Right atrium auricular region (tissue), 2 donors: ENCODE results near the gene FOXP4. TPM values are rescaled to one million over a fixed set of nuclear protein-coding genes. Genes with fewer than 3 reads are reported as not detected.

Experiments
- DNase-seq: peaks from one replicate; pipeline ENCODE4 v3.0.0-alpha.2; 2019; ENCODE audit warnings: low spot score
- H3K27ac ChIP-seq, 2 donors: fragments of 200-600 bp; sonication (generic); 1 replicate in 1 of 2; 2 replicates in 1 of 2; pipeline ENCODE4 v1.5.1; 2016 to 2019
- H3K27me3 ChIP-seq, 2 donors: fragments of 200-600 bp; sonication (generic); one replicate each; pipeline versions ENCODE4 v1.5.1 to v1.6.0; 2017 to 2019
- H3K36me3 ChIP-seq: fragments of 200-600 bp; sonication (generic); one replicate; pipeline ENCODE4 v1.5.1; 2016
- H3K4me1 ChIP-seq, 2 donors: fragments of 200-600 bp; sonication (generic); one replicate each; pipeline versions ENCODE4 v1.5.1 to v1.6.0; 2017 to 2019
- H3K4me3 ChIP-seq, 2 donors: fragments of 200-600 bp; sonication (generic); 1 replicate in 1 of 2; 2 replicates in 1 of 2; pipeline ENCODE4 v1.5.1; 2017 to 2019; ENCODE audit warnings: mild to moderate bottlenecking in 1 of 2, moderate library complexity in 1 of 2
- H3K9me3 ChIP-seq, 2 donors: fragments of 200-600 bp; sonication (generic); one replicate each; pipeline ENCODE4 v1.5.1; 2019
- total RNA-seq, 2 donors: library from RNA; depleted of rRNA; stranded (reverse); fragments of >200 nt; gene quantifications; one replicate each; pipeline ENCODE4 v1.1.0, GENCODE V29; 2016
- TF ChIP-seq, protein P1 (sequence below), 2 donors: fragments of 200-600 bp; sonication (generic); IDR thresholded peaks; one replicate each; pipeline ENCODE4 v1.5.1; 2019; ENCODE audit warnings: antibody characterized with exemption in 2 of 2

FOXP4 gene
- total RNA-seq, 2 donors from 2014 or later, result 9.3 to 20.2 TPM

DNA sequence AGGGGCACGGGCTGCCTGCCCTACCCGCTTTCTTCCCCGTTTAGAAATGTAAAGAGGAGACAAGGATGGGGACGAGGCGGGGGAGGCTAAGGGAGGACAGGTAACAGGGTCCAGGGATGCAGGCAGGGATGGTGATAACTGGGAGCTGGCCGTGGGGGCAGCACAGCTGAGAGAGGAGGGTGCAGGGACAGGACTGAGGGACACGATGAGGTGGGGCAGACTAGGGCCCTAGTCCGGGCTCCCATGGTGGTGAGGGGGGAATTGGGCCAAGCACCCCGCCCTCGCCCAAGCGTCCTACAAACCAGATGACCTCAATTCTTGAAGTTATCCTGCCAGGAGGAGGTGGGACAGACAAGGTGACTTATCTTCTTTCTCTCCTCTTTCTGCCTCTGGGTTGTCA, 47.7 kb downstream of the FOXP4 start:
- peaks cover 38% of the 10 kb centered on the region for H3K36me3 ChIP-seq
- no peak for DNase-seq

DNA sequence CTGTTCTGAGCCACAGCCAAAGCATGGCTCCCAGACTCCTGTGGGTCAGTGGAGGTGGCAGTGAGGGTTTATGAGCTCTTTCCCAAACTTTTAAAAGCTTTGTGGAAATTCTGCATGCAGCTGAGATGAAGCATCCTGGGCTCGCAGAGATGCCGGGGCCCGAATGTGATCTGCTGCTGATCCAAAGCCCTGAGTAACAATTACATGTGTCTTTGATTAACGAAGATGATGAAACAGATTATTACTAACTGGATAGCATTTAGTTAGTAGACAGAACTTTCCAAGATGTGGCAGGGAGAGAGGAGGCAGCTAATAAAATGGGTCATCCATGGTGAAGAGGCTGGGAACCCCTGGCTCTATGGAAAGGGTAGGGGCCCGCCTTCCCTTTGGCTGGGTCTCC, 48.1 kb downstream of the FOXP4 start:
- Histone ChIP-seq H3K4me1 (no peaks in the 10 kb centered on the region), H3K27me3 (no peaks in the 10 kb centered on the region), H3K36me3 (peaks cover 43% of the 10 kb centered on the region), H3K9me3 (no peaks in the 10 kb centered on the region), H3K27ac (no peak overlapping the region), H3K4me3 (no peak overlapping the region)
- no peak for DNase-seq
- TF ChIP-seq, protein P1, sequence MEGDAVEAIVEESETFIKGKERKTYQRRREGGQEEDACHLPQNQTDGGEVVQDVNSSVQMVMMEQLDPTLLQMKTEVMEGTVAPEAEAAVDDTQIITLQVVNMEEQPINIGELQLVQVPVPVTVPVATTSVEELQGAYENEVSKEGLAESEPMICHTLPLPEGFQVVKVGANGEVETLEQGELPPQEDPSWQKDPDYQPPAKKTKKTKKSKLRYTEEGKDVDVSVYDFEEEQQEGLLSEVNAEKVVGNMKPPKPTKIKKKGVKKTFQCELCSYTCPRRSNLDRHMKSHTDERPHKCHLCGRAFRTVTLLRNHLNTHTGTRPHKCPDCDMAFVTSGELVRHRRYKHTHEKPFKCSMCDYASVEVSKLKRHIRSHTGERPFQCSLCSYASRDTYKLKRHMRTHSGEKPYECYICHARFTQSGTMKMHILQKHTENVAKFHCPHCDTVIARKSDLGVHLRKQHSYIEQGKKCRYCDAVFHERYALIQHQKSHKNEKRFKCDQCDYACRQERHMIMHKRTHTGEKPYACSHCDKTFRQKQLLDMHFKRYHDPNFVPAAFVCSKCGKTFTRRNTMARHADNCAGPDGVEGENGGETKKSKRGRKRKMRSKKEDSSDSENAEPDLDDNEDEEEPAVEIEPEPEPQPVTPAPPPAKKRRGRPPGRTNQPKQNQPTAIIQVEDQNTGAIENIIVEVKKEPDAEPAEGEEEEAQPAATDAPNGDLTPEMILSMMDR (IDR thresholded peaks at IDR 0.05), result no peak

More for the DNA sequence above, 47.7 kb downstream of the FOXP4 start:
- no peaks in the 10 kb centered on the region for H3K27me3 ChIP-seq
- H3K4me1 ChIP-seq, result no peaks in the 10 kb centered on the region
- TF ChIP-seq, protein P1 (IDR thresholded peaks at IDR 0.05), result no peak
- no peaks in the 10 kb centered on the region for H3K9me3 ChIP-seq
- H3K27ac ChIP-seq, result no peak overlapping the region
- H3K4me3 ChIP-seq, result no peak overlapping the region

DNA sequence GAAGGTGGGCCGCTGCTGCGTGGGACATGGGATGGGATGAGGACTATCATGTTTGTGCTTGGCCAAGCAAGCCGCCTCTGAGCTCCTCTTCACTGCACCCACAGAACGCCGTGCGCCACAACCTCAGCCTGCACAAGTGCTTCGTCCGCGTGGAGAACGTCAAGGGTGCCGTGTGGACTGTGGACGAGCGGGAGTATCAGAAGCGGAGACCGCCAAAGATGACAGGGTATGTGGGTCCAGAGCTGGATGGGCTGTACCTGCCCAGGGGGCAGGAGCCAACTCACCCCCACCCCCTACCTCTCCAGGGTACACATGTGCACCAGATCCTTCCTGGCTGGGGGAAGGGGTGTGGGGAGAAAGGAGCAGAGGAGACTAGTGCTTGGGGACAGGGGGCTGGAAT, 48.6 kb downstream of the FOXP4 start:
- H3K27ac ChIP-seq, result no peak overlapping the region
- no peaks in the 10 kb centered on the region for H3K4me1 ChIP-seq
- TF ChIP-seq, protein P1 (IDR thresholded peaks at IDR 0.05), result no peak
- no peaks in the 10 kb centered on the region for H3K9me3 ChIP-seq
- H3K27me3 ChIP-seq, result no peaks in the 10 kb centered on the region
- no peak for DNase-seq
- peaks cover 45% of the 10 kb centered on the region for H3K36me3 ChIP-seq
- no peak overlapping the region for H3K4me3 ChIP-seq

DNA sequence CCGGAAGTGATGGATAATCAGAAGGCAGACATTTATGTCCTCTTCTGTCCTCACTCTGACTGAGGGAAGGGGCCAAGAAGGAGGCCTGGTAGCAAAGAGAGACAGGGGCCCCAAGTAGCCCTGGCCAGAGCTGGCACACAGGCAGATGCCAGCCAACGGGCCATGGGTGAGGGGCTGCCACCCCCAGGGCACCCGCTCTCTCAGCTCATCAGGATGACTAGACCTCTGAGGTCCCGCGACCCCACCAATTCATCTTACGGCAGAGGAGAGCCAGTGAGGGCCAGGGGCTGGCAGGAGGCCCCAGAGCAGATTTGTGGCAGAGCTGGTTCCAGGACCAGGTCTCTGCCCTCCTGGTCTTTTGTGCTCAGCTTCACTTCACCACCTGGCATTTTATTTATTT, 49.0 kb downstream of the FOXP4 start:
- TF ChIP-seq, protein P1 (IDR thresholded peaks at IDR 0.05), result no peak
- Histone ChIP-seq H3K27me3 (no peaks in the 10 kb centered on the region), H3K4me1 (no peaks in the 10 kb centered on the region), H3K36me3 (peaks cover 42% of the 10 kb centered on the region), H3K4me3 (no peak overlapping the region), H3K9me3 (no peaks in the 10 kb centered on the region), H3K27ac (no peak overlapping the region)
- no peak for DNase-seq

DNA sequence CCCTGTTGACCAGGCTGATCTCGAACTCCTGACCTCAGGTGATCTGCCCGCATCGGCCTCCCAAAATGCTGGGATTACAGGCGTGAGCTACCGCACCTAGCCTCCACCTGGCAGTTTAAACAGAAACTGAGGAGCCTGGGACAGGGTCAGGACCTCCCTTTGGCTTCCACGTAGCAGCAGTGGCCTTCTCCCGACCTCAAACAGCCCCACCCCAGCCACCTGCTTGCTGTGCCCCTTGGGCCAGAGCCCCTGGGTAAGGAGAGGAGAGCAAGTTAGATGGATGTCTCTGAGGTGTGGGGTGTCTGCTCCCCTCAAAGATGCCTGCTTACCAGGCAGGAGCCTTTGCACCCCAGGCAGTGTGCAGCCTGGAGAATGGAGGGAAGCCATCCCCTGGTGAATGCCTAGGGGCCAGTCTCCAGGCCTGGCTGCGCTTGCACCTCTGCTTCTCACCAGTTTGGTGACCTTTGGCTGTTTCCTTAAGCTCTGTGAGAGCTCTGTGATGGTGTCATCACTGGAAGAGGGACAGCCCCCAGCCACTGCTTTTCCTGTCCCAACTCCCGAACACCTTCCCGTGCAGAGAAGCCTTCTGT, 50.0 kb downstream of the FOXP4 start:
- DNase-seq, result no peak
- TF ChIP-seq, protein P1 (IDR thresholded peaks at IDR 0.05), result no peak
- Histone ChIP-seq H3K36me3 (peaks cover 34% of the 10 kb centered on the region), H3K4me1 (no peaks in the 10 kb centered on the region), H3K9me3 (no peaks in the 10 kb centered on the region), H3K27ac (no peak overlapping the region), H3K27me3 (no peaks in the 10 kb centered on the region), H3K4me3 (no peak overlapping the region)

DNA sequence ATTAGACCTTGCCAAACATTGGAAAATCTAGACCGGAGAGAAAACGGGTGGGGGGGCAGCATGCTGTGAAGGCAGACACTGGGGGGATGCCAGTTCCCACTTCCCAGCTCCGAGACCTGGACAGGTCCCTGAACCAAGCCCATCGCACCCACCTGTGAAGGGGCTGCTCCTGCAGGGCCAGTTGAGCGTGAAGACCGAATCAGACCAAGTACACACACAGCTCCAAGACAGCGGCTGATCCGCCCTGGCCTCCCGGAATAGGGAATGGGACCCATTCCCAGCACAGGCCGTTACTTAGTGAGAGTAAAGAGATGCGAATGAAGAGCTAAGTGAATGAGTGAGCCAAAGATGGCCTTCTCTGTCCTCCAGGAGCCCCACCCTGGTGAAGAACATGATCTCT, 50.6 kb downstream of the FOXP4 start:
- TF ChIP-seq, protein P1 (IDR thresholded peaks at IDR 0.05), result no peak
- Histone ChIP-seq H3K4me3 (no peak overlapping the region), H3K27me3 (no peaks in the 10 kb centered on the region), H3K4me1 (no peaks in the 10 kb centered on the region), H3K36me3 (peaks cover 34% of the 10 kb centered on the region), H3K27ac (no peak overlapping the region), H3K9me3 (no peaks in the 10 kb centered on the region)
- DNase-seq, result no peak
